Adipose tissue (tissue), 3 donors: Measurements from ENCODE around the gene ORC6. TPM values are rescaled to one million over a fixed set of nuclear protein-coding genes. Genes with fewer than 3 reads are reported as not detected.

Experiments
- H3K27ac ChIP-seq: one replicate; pipeline ENCODE4 v1.5.1; 2013; ENCODE audit warnings: low read depth, low read length
- WGBS, 3 donors: extraction: QIAGEN DNeasy Blood & Tissue Kit; methylation state at CpG; one replicate each; pipeline ENCODE4 v1.1.7; 2013; 5-methylcytosine and 5-hydroxymethylcytosine counted together
- polyA plus RNA-seq, 3 donors: library from polyadenylated mRNA; stranded (reverse); fragments of 200-250 nt; gene quantifications; one replicate each; pipeline ENCODE4 v1.2.3, GENCODE V29; 2013
- donor health status: healthy with polysubstance abuse.
- donor health status: Bipolar disorder and iron deficiency.
- donor health status: healthy.

Gene ORC6
- polyA plus RNA-seq, 3 donors = 0.41 to 0.67 (median 0.46) TPM

DNA sequence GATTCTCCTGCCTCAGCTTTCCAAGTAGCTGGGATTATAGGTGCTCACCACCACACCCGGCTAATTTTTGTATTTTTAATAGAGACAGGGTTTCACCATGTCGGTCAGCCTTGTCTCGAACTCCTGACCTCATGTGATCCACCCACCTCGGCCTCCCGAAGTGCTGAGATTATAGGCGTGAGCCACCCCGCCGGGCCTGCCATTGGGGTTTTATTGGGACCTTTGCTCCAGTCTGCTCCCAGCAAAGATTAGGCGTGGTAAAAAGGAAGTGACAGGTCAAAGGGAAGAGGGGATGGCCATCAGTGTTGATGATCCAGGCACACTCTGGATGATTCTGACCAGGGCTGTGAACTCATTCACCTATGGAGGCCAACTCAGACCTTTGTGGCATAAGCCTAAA, 38.2 kb downstream of the ORC6 start:
- WGBS, 3 donors = 90 to 93% (median 92%) methylated on average over 9 of the region's 9 CpGs
- no peak overlapping the region for H3K27ac ChIP-seq

DNA sequence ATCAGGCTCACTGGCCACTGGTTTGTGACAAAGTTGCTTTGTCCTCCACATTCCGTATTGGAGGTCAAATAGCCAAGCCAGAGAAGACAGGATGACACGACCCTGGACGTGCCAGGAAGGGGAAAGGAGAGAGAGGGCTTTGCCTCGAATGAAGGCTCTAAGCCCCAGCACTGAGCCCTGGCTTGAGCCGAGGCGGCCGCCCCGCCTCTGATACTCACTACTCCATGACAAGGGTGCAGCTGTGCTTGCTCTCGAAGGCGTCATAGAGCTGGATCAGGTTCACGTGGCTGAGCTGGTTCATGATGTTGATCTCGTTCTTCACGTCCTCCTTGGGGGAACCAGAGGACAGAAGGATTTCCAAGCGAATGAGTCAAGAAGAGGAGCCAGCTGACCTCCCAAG, 39.3 kb downstream of the ORC6 start:
- H3K27ac ChIP-seq = no peak overlapping the region
- WGBS, 3 donors = 54 to 91% (median 89%) methylated on average over 12 to 14 of the region's 14 CpGs

DNA sequence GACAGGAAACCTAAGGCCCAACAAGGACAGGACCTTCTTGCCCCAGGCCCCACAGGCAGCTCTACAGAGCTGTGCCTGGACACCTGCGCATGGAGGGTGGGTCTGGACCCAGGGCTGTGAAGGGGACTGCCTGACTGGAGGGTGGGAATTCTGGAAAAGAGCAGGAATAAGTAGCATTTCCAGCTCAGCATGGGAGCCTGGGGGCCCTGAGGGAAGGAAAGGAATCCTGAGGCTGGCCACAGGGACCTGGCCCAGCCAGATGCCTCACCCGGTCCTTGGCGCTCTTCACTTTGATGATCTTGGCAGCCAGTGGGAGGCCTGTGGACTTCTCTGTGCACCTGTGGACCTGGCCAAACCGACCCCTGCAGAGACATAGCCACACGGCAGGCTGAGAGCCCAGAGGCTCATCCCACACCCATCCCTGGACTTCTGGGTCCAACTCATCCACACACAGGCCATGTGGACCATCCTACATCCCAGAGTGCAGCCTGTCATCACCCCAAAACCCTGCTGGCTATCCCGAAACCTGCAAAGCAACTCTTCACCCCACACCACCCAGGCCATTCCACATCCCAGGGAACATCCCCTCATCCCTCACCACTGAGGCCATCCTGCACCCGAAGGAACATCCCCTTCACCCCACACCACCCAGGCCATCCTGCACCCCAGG, 40.0 kb downstream of the ORC6 start:
- H3K27ac ChIP-seq = no peak overlapping the region
- 90 to 92% (median 91%) methylated on average over 7 of the region's 7 CpGs for WGBS, 3 donors

DNA sequence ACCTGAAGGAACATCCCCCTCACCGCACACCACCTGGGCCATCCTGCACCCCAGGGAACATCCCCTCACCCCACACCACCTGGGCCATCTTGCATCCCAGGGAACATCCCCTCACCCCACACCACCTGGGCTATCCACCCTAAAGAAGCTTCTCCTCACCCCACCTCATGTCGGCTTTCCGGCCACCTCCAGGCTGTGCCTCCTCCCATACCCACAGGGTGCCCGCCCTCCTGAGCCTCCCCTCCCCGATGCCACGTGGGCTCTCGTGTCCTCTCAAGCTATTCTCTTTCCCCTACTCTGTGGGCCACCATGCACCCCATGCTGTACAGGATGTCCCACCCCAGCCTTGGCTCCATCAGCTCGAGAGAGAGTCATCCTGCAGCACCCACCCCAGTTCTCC, 40.7 kb downstream of the ORC6 start:
- WGBS, 3 donors = 92 to 96% (median 96%) methylated on average over 8 of the region's 8 CpGs
- no peak overlapping the region for H3K27ac ChIP-seq

DNA sequence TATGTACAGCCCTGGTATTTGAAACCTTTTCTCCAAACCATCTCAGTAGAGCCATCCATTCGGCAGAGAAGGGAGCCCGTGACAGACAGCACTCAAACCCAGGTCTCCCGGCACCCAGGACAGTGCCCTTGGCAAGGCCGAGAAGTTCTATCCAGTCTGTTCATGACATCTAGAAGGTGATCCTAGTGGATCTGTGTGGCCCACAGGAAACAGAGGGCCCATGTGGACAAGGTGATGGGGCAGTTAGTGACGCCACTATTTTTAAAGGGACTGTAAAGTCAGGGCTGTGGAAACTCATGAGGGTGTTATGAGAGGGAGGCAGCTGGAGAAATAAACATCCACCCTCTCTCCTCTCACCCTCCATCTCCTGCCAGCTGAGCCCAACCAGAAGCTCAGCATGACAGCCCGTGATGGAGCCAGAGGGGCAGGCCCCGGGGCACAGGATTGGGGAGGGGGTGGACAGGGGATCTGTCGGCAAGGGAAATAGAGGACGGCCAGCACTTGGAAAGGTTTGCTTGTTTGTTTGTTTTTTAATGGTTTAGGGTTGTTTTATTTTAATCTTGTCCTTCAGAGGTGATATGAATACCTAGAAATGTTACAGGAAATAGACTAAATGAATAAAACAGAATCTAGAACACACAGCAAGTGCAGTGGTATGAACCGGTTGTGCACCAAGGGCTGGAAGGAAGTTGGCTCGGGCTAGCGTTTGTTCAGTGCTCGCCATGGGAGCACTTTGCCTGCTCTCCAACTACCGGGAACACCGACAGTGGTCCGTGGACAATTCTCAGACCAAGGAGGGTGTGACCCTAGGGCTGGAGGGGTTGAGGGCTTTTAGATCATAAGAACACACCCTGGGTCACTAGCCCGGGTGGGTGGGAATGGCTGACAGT, 41.6 kb downstream of the ORC6 start:
- no peak overlapping the region for H3K27ac ChIP-seq
- 71 to 79% (median 78%) methylated on average over 17 of the region's 17 CpGs for WGBS, 3 donors

DNA sequence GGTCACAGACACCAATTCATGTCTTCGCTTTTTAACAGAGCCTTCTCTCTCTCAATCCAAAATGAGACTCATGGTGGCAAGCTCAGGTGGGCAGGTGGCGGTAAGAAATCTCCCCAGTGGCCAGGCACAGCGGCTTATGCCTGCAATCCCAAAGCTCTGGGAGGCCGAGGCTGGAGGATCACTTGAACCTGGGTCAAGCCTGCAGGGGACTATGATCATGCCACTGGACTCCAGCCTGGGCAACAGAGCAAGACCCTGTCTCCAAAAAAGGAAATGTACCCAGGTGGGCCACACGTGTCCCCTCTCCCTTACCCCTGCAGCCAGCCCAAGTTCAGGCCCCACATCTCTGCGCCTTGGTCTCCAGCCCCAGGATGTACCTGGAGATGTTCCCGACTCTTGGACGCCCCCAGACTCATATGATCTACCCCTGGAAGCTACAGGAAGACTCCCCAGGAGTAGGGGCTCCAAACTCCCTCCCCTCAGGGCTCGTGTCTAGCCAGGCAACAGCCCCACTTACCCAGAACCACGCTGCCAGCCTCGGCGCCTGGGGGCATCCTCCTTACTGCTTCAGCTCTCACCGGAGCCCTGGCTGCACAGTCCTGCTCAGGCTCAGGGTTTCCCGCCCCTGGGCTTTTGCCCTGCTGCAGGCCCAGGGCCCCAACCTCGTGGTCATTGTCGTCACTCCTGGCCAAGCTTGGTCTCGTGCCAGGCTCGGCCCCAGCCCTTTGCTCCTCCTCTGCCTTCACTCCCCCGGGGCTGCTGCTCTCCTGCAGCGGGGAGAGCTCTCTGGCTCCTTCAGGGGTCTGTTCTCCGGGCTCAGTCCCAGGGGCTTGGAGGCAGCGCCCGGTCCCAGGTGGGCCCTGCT, 42.5 kb downstream of the ORC6 start:
- 73 to 81% (median 81%) methylated on average over 23 of the region's 23 CpGs for WGBS, 3 donors
- no peak overlapping the region for H3K27ac ChIP-seq

DNA sequence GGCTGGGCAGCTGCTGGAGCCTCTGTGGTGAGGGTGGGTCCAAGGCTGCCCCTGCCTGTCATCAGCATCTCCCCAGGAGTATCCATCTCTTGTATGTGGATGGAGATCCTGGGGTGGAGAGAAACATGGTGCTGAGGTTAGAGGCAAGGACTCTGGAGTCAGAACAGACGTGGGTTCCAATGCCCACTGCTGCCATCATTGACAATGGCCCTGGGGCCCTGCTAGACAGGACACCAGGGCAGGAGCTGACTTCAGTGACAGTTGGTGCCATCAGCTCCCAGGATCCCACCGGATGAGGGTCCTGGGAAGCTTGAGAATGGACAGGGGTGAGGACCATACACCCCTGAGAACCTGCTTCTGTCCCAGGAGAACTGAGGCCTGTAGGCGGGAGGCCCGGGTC, 43.1 kb downstream of the ORC6 start:
- H3K27ac ChIP-seq = no peak overlapping the region
- 81 to 88% (median 84%) methylated on average over 4 of the region's 4 CpGs for WGBS, 3 donors

DNA sequence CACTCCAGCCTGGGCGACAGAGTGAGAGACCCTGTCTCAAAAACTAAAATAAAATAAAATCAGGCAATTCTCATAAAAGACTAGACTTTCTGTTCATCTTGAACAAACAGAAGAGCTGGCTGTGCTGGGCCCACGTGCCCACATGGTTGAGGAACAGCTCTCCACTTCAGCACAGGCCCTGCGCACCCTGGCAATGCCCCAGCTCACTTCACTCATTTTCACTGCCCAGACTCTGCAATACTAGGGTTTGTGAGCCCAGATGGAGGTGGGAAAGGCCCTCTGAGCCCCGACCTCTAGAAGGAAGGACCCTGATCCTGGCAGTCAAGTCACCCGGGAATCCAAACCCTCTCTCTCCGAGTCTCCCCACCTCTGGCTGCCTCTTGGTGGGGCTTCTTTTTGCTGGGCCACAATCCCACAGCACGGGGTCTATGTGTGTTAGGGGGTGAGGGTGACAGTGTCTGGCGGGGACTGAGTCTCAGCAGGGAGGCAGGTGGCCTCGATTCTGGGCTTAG, 43.9 kb downstream of the ORC6 start:
- H3K27ac ChIP-seq = no peak overlapping the region
- WGBS, 3 donors = 76 to 86% (median 83%) methylated on average over 9 of the region's 9 CpGs

DNA sequence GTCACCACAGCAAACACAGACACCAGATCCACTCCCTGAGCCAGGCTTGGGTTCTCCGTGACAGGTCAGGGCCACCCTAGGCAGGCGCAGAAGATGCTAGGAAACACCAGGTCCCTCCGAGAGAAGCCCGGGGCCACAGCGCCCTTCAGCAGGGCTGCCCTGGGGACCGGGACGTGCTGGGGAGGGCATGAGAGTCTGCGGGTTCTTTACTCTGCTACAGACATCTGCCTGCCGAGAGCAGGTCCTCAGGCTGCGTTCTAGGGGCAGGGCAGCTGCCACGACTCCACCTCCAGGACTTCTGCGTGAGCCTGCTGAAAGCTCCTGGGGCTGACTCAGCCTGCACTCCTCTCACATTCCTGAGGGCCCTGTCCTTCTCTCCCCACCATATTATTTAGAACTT, 47.2 kb downstream of the ORC6 start:
- no peak overlapping the region for H3K27ac ChIP-seq
- 66 to 71% (median 70%) methylated on average over 12 of the region's 12 CpGs for WGBS, 3 donors

DNA sequence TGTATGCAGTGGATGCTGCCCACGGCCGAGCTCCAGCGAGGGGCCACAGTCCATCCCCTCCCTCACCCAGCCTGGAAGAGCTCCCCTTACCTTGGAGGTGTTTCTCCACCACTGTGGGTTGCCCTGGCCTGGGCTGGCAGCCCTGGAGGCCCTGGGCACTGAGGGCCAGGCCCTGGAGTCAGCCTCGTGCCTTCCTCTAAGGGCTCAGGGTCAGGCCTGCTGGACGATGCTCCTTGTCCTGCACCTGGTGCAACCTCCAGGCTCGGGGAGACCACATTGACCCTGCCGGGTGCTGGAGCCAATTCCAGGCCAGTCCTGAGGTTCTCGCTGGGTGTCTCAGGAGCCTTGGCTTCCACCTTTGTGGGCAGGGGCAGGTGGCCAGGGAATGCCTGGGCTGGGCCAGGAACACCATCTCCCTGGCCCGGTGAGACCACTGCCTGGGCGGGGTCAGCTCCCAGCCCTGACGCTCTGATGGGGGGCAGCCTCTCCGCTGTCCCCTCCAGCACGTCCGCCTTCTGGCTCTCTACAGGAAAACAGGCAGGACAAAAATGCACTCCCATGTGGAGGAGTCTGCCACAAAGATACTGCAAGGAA, 48.3 kb downstream of the ORC6 start:
- no peak overlapping the region for H3K27ac ChIP-seq
- WGBS, 3 donors = 82 to 88% (median 85%) methylated on average over 14 of the region's 14 CpGs

DNA sequence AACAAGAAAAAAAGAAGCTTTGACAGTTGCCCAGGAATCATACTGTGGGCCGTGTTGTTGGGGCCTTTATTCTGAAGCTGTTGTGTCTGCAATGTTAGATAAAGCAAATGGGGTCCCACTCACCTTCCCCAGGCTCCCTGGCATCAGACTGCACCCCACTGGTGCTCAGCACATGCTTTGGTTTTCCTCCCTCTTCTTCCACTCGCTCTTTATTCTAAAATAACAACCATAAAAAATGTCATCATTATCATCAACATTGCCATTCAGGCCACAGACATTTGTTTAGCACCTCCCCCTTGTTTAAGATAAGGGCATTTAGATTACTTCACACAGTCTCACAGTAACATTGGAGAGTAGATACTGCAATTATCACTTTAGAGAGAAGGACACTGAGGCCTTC, 50.5 kb downstream of the ORC6 start:
- 54 to 60% (median 59%) methylated on average over 2 of the region's 2 CpGs for WGBS, 3 donors
- no peak overlapping the region for H3K27ac ChIP-seq

DNA sequence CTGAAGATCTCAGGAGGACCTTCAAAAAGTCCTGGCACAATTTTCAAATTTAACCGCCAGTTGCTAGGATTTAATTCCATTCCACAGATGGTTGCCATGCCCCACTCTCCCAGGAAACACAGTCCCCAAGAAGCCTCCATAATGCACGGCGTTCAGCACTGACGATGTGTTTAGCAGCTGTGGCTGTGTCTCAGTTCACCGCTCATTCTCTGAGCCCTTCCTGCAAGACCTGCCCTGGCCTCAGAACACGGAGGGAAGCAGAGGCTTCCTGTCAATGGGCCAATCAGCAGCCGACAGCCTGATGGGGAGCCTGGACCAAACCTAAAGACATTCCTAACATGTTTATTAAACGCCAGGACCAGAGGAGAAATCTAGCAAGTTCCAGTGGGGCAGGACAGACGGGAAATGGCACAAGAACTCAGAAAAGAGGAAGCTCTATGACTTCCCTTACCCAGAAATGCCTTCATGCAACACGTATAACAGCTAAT, 53.8 kb downstream of the ORC6 start:
- 20 to 33% (median 22%) methylated on average over 10 of the region's 10 CpGs for WGBS, 3 donors

DNA sequence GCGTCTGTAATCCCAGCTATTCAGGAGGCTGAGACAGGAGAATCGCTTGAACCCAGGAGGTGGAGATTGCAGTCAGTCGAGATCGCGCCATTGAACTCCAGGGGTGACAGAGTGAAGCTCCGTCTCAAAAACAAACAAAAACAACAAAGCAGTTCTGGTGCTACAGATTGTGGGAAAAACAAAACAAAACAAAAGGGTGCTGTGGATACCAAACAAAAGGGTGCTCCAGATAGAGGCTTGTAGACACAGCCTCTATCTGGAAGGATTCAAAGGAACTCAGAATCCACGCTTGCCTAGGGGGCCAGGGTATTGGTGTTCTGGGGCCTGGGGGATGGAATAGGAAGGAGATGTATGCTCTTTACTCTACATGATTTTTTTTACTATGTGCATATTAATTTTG, 56.2 kb downstream of the ORC6 start:
- H3K27ac ChIP-seq = no peak overlapping the region
- 73 to 89% (median 86%) methylated on average over 7 of the region's 7 CpGs for WGBS, 3 donors

More for the DNA sequence above, 53.8 kb downstream of the ORC6 start:
- peak overlapping the region; percentile 29 for H3K27ac ChIP-seq

DNA sequence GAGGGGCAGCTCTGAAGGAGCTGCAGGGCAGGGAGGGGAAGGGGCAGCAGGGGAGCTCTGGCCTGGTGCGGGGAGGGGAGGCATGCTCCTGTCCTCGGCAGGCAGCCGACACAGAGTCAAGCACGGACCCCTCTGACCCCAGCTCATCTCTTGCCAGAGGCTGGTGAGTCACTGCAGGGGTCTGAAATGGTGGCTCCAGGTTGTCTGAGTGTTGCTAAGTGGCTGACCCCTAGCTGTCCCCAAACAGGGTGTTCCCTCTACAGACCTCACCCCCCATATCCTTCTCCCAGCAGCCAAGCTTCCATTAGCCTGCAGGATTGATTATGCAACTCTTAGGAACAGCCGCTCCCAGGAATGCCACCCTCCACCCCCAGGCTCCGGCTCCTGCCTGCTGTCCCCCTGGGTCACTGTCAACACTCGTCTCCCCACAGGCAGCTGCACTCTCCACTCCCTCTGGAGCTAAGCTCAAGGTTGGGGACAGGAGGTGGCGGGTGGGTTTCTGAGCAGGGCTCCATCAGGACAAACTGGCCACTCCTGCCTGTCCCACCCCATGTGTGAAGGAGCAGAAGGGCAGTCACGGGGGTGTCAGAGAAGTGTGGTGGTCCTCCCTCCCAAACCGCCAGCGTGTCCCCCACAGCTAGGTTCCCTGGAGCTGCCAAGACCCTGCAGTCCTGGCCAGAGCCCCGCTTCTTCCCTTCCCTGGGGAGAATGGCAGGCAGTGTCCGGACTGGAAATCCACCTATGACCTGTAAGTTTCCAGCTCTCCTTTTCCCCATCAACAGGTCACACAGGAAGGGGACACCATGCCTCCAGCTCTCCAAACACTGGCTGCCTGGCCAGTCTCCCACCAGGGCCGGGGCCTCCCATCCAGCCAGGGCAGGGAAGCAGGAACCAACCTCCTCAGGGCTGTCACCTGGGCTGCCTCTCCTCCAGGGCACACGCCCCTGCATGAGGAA, 57.6 kb downstream of the ORC6 start:
- H3K27ac ChIP-seq = no peak overlapping the region
- 83 to 84% (median 84%) methylated on average over 15 of the region's 15 CpGs for WGBS, 3 donors
